ENCODE results near the gene JMJD7.

GRCh38 chr15:41844814-41845213, 16.9 kb downstream of the JMJD7 start:
- no peak for TF ChIP-seq EZH2 (IDR thresholded peaks at IDR 0.05; ENCODE audit: low read depth)
- no peak for TF ChIP-seq CTCF (conservative IDR thresholded peaks at IDR 0.05)
